Limb (tissue), 2 donors: ENCODE measurements around the gene ABCC3.
A peak's percentile ranks its signal among the peaks of the same experiment; 100 is the strongest.

Source experiments
- DNase-seq, 2 donors: peaks; one replicate each; pipeline ENCODE4 v3.0.0-alpha.2; 2016; ENCODE audit errors: extremely low spot score in 2 of 2

ABCC3 gene

GRCh38 chr17:50607522-50608175, 27.0 kb upstream of the ABCC3 start:
- no peak for DNase-seq

- DNase-seq, result no peak
Measured at GRCh38 chr17:50608700-50609379, 25.8 kb upstream of the ABCC3 start.

GRCh38 chr17:50609380-50610074, 25.2 kb upstream of the ABCC3 start:
- no peak for DNase-seq

- DNase-seq, result no peak
Measured at GRCh38 chr17:50611634-50612033, 23.0 kb upstream of the ABCC3 start.

GRCh38 chr17:50612281-50612680, 22.4 kb upstream of the ABCC3 start:
- no peak for DNase-seq

- DNase-seq, result no peak
Measured at GRCh38 chr17:50613007-50613992, 21.4 kb upstream of the ABCC3 start.

- no peak for DNase-seq
Measured at GRCh38 chr17:50614471-50615051, 20.1 kb upstream of the ABCC3 start.

GRCh38 chr17:50615828-50616227, 18.9 kb upstream of the ABCC3 start:
- no peak for DNase-seq

- DNase-seq, result no peak
Measured at GRCh38 chr17:50618300-50618699, 16.4 kb upstream of the ABCC3 start.

- DNase-seq, result no peak
Measured at GRCh38 chr17:50618941-50619340, 15.7 kb upstream of the ABCC3 start.

- DNase-seq, result no peak
Measured at GRCh38 chr17:50619489-50619888, 15.2 kb upstream of the ABCC3 start.

- no peak for DNase-seq
Measured at GRCh38 chr17:50620237-50620636, 14.4 kb upstream of the ABCC3 start.

- no peak for DNase-seq
Measured at GRCh38 chr17:50620858-50621257, 13.8 kb upstream of the ABCC3 start.

GRCh38 chr17:50621574-50622031, 13.1 kb upstream of the ABCC3 start:
- DNase-seq, result no peak

- DNase-seq, result no peak
Measured at GRCh38 chr17:50624321-50624934, 10.3 kb upstream of the ABCC3 start.

GRCh38 chr17:50625032-50625871, 9.4 kb upstream of the ABCC3 start:
- DNase-seq, result no peak

- DNase-seq, result peak in 1 of 2 donors; percentile 79
Measured at GRCh38 chr17:50626037-50626574, 8.6 kb upstream of the ABCC3 start.

GRCh38 chr17:50627036-50627781, 7.5 kb upstream of the ABCC3 start:
- DNase-seq, result no peak
